Stimulated activated CD8-positive, alpha-beta memory T cell treated with anti-CD3 and anti-CD28 coated beads, Interleukin-12 subunit alpha, Interleukin-12 subunit beta, amount 100 ng/mL, for 24 hours (primary cell): ENCODE results near the gene JCHAIN.

ENCODE experiments used
- DNase-seq: peaks from one replicate; pipeline ENCODE4 v3.0.0-alpha.2; 2020; ENCODE audit errors: extremely low read depth

Gene JCHAIN

GRCh38 chr4:70640192-70640591 is 26.1 kb downstream of the JCHAIN start:
- DNase-seq, result no peak

DNA sequence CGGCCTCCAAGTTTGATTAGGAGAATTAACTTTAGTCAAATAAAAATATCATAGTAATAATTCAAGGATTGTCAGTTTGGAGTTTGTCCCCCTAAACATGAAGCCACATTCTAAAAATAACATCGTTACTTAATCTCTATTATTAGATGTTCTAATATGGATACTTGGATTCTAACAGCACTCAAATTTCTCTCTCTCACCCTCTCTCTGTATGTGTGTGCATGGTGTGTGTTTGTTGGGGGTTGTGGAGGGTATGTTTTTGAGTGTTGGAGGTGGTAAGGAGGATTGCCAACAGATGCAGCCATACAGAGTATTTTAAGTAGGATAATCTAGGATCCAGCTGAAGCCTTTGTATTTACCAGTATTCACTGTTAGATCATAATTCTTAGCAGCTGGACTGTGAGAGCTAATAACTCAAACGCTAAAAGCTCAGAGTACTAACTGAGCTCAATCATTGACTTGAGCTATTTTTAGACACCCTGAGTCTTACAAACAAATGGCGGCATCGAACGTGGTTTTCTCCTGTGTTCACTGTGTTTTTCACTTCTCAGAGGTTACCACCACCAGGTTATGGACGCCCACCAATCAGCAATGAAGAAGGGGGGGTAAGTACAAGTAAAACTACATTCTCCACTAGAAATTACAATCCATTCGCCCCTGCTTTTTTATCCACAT is 28.9 kb downstream of the JCHAIN start:
- no peak for DNase-seq

GRCh38 chr4:70634482-70634881 is 31.8 kb downstream of the JCHAIN start:
- no peak for DNase-seq

GRCh38 chr4:70632028-70632427 is 34.3 kb downstream of the JCHAIN start:
- DNase-seq, result no peak

- no peak for DNase-seq
Observed at GRCh38 chr4:70630162-70630561, 36.1 kb downstream of the JCHAIN start.

DNA sequence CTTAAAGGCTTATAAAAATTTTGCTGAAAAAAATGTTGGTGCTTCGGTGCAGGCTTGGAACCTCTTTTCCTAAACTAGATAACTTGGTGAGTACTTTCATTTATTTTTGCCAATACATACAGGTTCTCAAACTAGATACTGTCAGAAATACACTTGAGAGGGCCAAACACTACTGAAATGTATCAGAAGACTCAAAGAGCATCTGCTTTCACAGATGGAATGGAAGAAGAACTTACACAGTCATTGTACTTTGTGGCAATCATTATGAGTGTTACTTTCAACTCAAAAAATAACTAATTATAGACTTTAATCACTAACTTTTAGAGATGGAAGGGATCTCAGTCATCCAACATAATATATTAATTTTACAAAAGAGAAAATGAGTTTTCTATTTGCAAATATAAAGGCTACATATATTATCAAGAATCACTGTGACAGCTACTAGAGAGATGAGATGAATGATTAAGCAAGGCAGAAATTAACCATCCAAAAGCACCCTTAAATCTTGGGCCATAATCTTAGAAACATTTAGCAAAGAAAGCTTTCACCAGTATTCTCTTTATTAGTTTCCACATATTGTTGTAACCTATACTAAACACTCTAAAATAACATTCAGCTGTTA is 36.7 kb downstream of the JCHAIN start:
- DNase-seq, result no peak

DNA sequence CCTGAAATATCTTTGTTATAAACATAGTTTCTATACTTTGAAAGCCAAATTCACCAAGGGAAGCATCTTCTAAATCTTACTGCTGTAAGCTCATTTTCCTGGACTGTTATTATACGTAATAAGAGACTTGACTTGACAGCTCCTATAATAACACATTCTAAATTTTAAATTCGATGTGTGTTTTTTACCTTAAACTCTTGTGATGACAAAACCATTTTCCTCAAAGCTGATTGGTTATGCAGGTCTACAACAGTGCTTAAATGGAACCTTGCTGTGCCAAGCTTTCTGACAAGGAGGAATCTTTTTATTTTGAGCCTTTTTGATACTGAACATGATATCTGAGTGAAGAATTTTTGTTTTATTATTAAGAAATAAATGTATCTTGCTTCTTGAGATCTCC is 37.9 kb downstream of the JCHAIN start, which contains the start of gene ENAM:
ENAM (plus strand) TSS at position 301 of the 400 bp plus-strand sequence. CDS start 757 bp downstream, outside the sequence.
- DNase-seq, result no peak

DNA sequence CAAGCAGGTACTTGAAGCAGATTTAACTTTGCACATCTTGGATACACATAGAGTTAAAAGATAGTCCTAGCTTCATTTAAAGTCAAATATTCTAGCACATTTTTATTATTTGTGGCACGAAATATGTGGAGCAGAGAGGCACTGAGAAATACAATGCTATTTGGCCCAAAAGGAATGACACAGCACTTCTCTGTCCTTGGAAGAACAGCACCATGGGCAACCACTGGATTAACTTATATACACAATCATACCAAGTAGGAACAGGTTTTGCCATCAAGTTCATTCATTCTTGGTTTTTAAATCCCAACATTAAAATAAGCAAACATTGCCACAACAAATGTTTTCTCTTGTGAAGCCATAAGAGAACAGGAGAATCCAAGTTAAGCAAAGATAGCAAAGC is 38.7 kb downstream of the JCHAIN start:
- DNase-seq, result no peak

DNA sequence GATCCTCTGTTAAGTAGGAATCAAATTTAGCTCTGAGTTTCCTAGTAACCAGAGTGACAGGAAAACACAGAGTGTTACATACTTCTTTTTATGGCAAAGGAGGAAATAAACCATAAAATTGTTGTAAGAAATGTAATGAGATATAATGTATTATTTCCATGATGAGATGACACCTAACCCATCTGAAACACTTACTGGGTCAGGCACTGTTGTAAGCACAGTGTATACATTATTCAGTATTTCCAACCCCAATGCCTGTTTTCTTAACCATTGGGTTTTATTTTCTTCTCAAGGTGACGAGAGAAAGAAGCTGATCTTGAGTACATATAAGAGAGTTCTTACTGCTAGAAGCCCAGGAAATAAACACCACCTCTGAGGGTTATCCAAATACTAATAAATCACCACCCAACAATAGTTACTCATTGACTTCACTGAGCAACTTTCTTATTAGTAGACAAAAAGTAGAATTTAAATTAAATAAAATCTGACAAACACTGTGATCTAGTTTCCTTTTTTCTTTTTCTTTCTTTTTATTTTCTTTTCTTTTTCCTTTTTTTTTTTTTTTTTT is 42.0 kb downstream of the JCHAIN start:
- DNase-seq, result no peak

DNA sequence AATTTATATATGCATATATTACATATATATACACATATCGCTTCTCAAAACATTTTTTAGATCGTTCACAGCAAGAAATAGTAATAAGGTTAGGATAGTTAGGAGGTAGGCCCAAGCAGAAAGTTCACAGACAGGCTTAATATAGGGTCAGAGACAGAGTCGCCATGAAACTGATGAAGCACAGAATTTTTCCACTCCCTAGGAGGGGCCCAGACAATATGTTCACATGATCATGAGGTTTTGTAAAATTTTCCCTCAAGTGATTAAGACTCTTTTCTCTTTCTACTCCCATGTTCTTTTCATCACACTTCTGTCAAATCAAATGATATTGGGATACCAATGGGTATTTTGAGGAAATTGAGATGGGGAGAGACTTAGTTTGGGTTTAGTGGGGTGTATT is 43.0 kb downstream of the JCHAIN start:
- DNase-seq, result no peak

DNA sequence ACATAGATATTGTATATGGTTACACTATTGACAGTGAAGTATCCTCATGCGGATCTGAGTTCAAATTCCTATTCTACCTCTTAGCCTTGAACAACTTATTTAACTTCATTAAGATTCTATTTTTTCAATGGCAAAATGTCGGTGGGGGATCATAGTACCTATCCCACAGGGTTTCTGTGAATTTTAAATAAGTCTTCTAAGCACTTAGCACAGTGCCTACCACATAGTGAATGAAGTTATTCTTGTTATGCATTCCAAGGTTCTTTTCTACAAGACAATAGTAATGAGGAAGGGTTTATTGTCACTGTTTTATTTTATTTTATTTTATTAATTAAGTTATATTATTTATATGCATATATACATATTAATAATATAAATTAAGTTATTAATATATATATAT is 46.5 kb downstream of the JCHAIN start:
- no peak for DNase-seq

DNA sequence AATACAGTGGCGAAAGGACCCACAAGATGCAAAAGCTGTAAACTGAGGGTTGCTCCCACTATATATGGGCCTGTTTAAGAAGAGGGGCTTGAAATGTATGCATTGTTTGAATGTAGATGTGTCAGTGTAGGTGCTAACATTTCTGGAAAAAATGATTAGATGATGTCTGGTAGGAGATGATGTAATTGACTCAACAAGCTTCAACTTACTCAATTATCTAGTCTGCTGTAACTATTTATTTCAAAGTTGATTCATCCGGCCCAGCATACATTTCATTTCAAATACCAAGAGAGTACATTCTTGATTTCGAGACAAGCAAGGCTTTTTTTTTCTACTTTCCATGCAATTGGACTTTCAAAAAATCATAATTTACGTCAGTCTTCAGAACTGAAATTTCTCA is 47.0 kb downstream of the JCHAIN start:
- no peak for DNase-seq

DNA sequence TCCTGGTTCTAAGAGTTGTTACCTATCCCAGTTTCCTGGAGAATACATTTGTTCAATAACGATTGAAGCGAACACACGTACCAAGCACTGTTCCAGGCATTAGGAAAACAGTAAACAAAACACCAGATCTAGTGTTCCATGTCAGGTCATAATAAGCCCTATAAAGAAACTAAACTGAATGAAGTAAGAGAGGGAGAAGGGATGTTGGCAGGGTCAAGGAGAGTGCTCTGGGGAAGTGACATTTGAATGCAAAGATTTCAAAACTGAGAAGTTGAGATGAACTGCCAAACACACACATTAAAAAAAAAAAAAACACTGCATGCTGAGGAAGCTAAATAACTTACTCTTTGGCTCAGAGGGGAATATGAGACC is 52.1 kb downstream of the JCHAIN start:
- DNase-seq, result no peak

DNA sequence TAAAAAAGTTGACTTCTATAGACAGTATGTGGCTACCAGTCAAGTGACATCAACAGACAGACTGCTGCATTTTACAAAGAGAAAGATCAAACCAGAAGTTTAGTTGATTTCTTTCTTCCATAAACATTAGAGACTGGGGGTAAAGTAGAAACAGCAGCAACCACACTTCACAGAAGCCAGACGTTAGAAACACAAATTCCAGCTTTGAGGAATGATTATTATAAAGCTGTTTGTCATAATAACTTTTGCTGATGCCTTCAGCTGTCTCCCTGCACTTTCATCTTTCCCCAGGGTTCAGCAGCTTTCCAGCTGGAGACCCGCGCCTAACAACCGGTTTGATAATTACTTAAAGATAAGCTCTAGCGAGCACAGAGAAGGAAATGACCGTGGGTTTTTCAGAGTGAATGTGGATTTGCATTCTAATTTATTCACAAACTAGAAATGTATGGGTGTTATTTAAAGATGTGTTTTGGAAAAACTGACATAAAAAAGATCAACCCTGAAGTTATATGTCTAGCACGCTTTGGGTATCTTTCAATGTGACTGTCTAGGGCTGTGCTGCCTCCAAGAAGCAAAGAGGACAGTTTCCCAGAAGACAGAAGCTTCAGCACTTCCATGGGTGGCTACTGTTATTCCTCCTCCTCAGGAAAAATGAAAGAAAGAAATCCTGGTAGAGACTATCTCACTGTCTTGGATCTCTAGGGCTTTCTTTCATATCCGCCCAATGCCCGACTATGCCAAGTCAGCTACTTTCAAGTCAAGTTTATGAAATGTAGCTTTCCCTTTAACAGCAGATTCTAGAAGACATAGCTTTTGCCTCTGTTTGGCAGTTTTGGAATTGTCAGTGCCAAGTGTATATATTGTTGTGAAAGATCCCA is 52.8 kb downstream of the JCHAIN start:
- no peak for DNase-seq

- DNase-seq, result no peak
Observed at GRCh38 chr4:70608324-70608723, 58.0 kb downstream of the JCHAIN start.

GRCh38 chr4:70607334-70607853 is 58.9 kb downstream of the JCHAIN start:
- DNase-seq, result no peak

DNA sequence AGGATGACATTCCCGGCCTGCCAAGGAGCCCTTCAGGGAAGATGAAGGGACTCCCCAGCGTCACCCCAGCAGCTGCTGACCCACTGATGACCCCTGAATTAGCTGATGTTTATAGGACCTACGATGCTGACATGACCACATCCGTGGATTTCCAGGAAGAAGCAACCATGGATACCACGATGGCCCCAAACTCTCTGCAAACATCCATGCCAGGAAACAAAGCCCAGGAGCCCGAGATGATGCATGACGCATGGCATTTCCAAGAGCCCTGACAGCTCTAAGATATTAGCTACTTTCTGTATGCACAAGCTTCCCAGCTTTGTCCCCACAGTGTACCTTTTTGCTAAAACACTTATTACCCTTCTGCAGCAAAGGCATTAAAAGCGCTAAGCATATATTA is 59.8 kb downstream of the JCHAIN start:
- DNase-seq, result no peak
